Subcutaneous abdominal adipose tissue (tissue), 5 donors: ENCODE data around the gene CELF5.

Source experiments
- H3K27ac ChIP-seq: one replicate; pipeline ENCODE4 v1.7.0; 2013; ENCODE audit warnings: low read depth, mild to moderate bottlenecking, inconsistent platforms, low read length, moderate library complexity
- H3K27me3 ChIP-seq, 5 donors: one replicate each; pipeline ENCODE4 v1.7.0; 2013; ENCODE audit warnings: low read length in 5 of 5, inconsistent platforms in 1 of 5; ENCODE audit not compliant: control insufficient read depth in 5 of 5, insufficient read depth in 4 of 5
- H3K36me3 ChIP-seq, 5 donors: one replicate each; pipeline ENCODE4 v1.7.0; 2013; ENCODE audit warnings: low read length in 5 of 5; ENCODE audit not compliant: control insufficient read depth in 5 of 5, insufficient read depth in 5 of 5
- H3K4me1 ChIP-seq, 5 donors: one replicate each; pipeline ENCODE4 v1.7.0; 2013; ENCODE audit warnings: low read length in 5 of 5, mild to moderate bottlenecking in 3 of 5, moderate library complexity in 1 of 5; ENCODE audit not compliant: control insufficient read depth in 5 of 5, insufficient read depth in 5 of 5
- H3K4me3 ChIP-seq, 5 donors: one replicate each; pipeline ENCODE4 v1.7.0; 2013; ENCODE audit warnings: low read length in 5 of 5, low read depth in 1 of 5
- H3K9ac ChIP-seq, 5 donors: one replicate each; pipeline ENCODE4 v1.7.0; 2013; ENCODE audit warnings: low read length in 5 of 5, mild to moderate bottlenecking in 4 of 5, moderate library complexity in 3 of 5
- H3K9me3 ChIP-seq, 5 donors: one replicate each; pipeline ENCODE4 v1.7.0; 2013; ENCODE audit warnings: low read length in 5 of 5; ENCODE audit not compliant: control insufficient read depth in 5 of 5
- donor health status: healthy.
- donor health status: healthy.
- donor health status: healthy.
- donor health status: healthy.
- donor health status: healthy.

The CELF5 gene

DNA sequence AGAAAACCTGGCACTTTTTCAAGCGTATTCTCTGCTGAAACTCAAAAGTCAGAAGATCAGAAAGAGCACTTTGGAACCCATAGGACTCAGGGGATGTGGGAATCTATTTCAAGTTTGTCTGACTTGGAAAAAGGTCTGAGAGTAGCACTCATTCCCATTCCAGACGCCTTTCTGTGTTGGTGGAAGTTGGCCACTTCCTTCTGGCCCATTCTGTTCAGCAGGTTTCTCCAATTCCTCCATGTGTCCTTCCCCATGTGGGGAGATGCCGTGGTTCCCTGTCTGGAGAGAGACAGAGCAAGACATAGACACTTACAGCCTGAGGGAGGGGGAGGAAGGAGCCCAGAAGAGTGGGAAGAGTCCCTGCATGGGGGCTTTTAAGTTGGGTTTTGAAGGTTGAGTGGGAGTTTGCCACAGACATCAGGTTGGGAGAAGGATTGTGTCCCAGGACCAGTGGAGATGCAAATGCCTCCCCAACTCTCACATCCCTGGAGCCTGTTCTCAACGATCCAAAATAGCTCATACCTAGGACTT lies 48.0 kb downstream of the CELF5 start:
- Histone ChIP-seq H3K27ac (no peak overlapping the region), H3K4me3 (no peak overlapping the region), H3K36me3 (no peaks in the 10 kb centered on the region), H3K27me3 (peaks cover 20 to 63% (median 53%) of the 10 kb centered on the region in 5 donors), H3K4me1 (peaks cover 0 to 7% (median 6%) of the 10 kb centered on the region in 5 donors), H3K9me3 (peaks cover 0 to 14% (median 12%) of the 10 kb centered on the region in 5 donors), H3K9ac (no peak overlapping the region)

GRCh38 chr19:3272952-3273351 lies 48.5 kb downstream of the CELF5 start:
- Histone ChIP-seq H3K36me3 (no peaks in the 10 kb centered on the region), H3K9me3 (peaks cover 0 to 14% (median 12%) of the 10 kb centered on the region in 5 donors), H3K4me1 (peaks cover 0 to 7% (median 6%) of the 10 kb centered on the region in 5 donors), H3K27me3 (peaks cover 20 to 62% (median 54%) of the 10 kb centered on the region in 5 donors), H3K27ac (no peak overlapping the region), H3K9ac (no peak overlapping the region), H3K4me3 (no peak overlapping the region)

DNA sequence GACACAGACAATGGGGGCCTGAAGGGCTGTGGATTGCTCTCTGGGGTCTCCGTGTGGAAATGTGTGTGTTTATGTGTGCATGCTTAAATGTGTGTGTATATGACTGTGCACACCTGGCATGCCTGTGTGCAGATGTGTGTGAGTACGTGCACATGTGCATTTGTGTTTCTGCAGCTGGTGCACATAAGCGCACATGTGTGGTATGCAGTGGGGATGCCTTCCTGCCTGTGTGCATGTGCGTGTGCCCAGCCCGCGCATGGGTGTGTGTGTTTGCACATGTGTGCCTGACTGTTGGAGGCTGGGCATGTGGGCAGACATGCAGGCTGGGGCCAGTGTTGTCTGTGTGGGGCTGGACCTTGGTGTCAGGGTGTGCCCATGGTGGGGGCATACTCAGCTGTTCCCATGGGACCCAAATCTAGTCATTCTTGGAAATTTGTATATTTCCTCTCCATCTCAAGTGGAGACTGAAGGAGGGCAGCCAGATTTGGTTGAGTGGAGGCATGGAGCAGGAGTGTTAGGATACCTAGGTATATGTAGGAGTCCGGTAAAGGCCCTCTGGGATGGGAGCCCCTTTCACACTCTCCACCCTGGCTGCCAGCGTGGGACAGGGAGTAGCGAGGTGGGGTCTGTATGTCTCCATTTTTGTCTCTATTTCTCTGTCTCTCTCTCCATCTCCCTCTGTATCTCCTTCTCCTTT lies 49.9 kb downstream of the CELF5 start:
- Histone ChIP-seq H3K4me1 (peaks cover 0 to 7% (median 6%) of the 10 kb centered on the region in 5 donors), H3K27ac (no peak overlapping the region), H3K27me3 (peaks cover 24 to 60% (median 58%) of the 10 kb centered on the region in 5 donors), H3K36me3 (no peaks in the 10 kb centered on the region), H3K4me3 (no peak overlapping the region), H3K9ac (no peak overlapping the region), H3K9me3 (peaks cover 0 to 14% (median 12%) of the 10 kb centered on the region in 5 donors)

- H3K9ac ChIP-seq: no peak overlapping the region
Measured at GRCh38 chr19:3274942-3275582, 50.6 kb downstream of the CELF5 start.

GRCh38 chr19:3275583-3276340 lies 51.3 kb downstream of the CELF5 start:
- peaks cover 0 to 7% (median 6%) of the 10 kb centered on the region in 5 donors for H3K4me1 ChIP-seq
- H3K36me3 ChIP-seq: no peaks in the 10 kb centered on the region
- H3K4me3 ChIP-seq: peak overlapping the region in 3 of 5 donors; percentile 14 to 52 (median 34)
- no peak overlapping the region for H3K9ac ChIP-seq
- peaks cover 0 to 14% (median 12%) of the 10 kb centered on the region in 5 donors for H3K9me3 ChIP-seq
- peaks cover 24 to 56% (median 50%) of the 10 kb centered on the region in 5 donors for H3K27me3 ChIP-seq
- H3K27ac ChIP-seq: no peak overlapping the region

More at GRCh38 chr19:3274942-3275582, 50.6 kb downstream of the CELF5 start:
- Histone ChIP-seq H3K27ac (no peak overlapping the region), H3K4me3 (peak overlapping the region in 3 of 5 donors; percentile 14 to 52 (median 34)), H3K9me3 (peaks cover 0 to 14% (median 12%) of the 10 kb centered on the region in 5 donors), H3K4me1 (peaks cover 0 to 7% (median 6%) of the 10 kb centered on the region in 5 donors), H3K27me3 (peaks cover 22 to 56% (median 52%) of the 10 kb centered on the region in 5 donors), H3K36me3 (no peaks in the 10 kb centered on the region)

- H3K4me3 ChIP-seq: no peak overlapping the region
Measured at GRCh38 chr19:3276341-3276799, 51.9 kb downstream of the CELF5 start.

DNA sequence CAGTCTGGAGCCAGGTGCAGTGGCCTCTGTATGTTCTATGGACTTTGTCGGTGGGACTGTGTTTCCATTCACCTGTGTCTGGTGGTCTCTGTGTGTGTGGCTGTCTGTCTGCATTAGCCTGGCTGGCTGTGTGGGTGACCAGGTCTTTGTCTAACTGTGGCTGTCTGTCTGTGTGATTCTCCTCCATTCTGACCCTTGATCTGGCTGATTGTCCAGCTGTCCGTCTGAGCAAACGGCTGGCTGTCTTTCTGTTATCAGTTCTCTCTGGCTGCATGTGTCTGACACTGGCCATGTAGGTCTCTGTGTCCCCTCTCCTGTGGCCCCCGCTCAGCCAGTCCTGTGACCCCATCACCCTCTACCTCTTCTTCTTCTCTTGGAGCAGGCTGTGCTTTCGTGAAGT lies 53.2 kb downstream of the CELF5 start:
- Histone ChIP-seq H3K27ac (no peak overlapping the region), H3K36me3 (no peaks in the 10 kb centered on the region), H3K9me3 (peaks cover 0 to 12% (median 10%) of the 10 kb centered on the region in 5 donors), H3K9ac (no peak overlapping the region), H3K4me3 (no peak overlapping the region), H3K27me3 (peaks cover 33 to 66% (median 59%) of the 10 kb centered on the region in 5 donors), H3K4me1 (peaks cover 0 to 7% (median 6%) of the 10 kb centered on the region in 5 donors)

More at GRCh38 chr19:3276341-3276799, 51.9 kb downstream of the CELF5 start:
- no peaks in the 10 kb centered on the region for H3K36me3 ChIP-seq
- peaks cover 0 to 14% (median 12%) of the 10 kb centered on the region in 5 donors for H3K9me3 ChIP-seq
- no peak overlapping the region for H3K9ac ChIP-seq
- H3K4me1 ChIP-seq: peaks cover 0 to 7% (median 6%) of the 10 kb centered on the region in 5 donors
- peaks cover 27 to 59% (median 53%) of the 10 kb centered on the region in 5 donors for H3K27me3 ChIP-seq
- no peak overlapping the region for H3K27ac ChIP-seq

DNA sequence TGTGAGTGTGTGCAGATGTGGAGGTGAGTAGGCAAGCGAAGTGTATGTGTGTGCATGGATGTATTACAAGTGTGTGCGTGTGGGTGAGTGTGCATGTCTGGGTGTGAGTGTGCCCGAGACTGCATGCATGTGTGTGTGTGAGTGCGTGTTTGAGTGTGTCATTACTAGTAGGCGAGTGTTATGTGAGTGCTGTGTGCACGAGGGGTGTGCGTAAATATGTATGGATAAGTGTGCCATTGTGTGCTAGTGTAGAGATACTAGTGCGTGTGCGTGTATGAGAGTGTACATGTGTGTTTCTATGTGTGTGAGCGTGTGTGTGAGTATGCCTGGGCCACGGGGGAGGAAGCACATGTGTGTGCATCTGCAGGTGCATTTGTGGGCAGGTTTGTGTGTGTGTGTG lies 53.8 kb downstream of the CELF5 start:
- H3K9me3 ChIP-seq: peaks cover 0 to 5% (median 3%) of the 10 kb centered on the region in 5 donors

DNA sequence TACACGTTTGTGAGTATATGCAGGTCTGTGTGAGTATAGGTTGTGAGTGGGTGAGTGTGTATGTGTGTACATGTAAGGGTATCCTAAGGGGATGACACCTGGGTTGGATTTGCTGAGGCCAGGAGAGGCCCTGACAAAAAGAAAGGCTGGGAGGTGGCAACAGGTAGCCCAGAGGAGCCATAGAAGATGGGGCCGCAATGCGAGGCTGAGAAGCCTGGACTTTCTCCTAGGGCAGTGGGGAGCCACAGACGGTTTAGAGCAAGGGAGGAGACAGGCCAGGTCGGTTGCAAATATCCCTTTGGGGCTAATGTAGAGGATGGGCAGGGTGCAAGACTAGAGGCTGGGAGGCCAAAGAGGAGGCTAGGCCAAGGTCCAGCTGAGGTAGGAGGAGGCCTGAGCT lies 54.3 kb downstream of the CELF5 start:
- Histone ChIP-seq H3K9me3 (peaks cover 0 to under 1% (median 0%) of the 10 kb centered on the region in 5 donors), H3K4me3 (no peak overlapping the region), H3K27me3 (peaks cover 35 to 66% (median 55%) of the 10 kb centered on the region in 5 donors), H3K9ac (no peak overlapping the region), H3K4me1 (peaks cover 0 to 7% (median 6%) of the 10 kb centered on the region in 5 donors), H3K27ac (no peak overlapping the region), H3K36me3 (no peaks in the 10 kb centered on the region)

More for the DNA sequence above, 53.8 kb downstream of the CELF5 start:
- Histone ChIP-seq H3K4me3 (no peak overlapping the region), H3K4me1 (peaks cover 0 to 7% (median 6%) of the 10 kb centered on the region in 5 donors), H3K36me3 (no peaks in the 10 kb centered on the region), H3K27me3 (peaks cover 33 to 65% (median 58%) of the 10 kb centered on the region in 5 donors), H3K27ac (no peak overlapping the region), H3K9ac (no peak overlapping the region)
